Neuronal stem cell (in vitro differentiated cells): ENCODE measurements around the gene OR12D3.
"Not testable (repeated sequence)": the region's sequence is repeated elsewhere in the genome, so short reads cannot be mapped to it uniquely, and the experiment has no call there.

Experiments used
- DNase-seq: peaks from one replicate; pipeline ENCODE4 v3.0.0-alpha.2; 2013; ENCODE audit warnings: low spot score
- H2AFZ ChIP-seq: one replicate; pipeline ENCODE4 v1.6.1; 2013; ENCODE audit warnings: mild to moderate bottlenecking, low read length, inconsistent platforms
- H2AK5ac ChIP-seq: 2 replicates; pipeline ENCODE4 v1.6.1; 2013; ENCODE audit warnings: low read depth, mild to moderate bottlenecking, inconsistent platforms, low read length, moderate library complexity, mixed read lengths
- H2BK120ac ChIP-seq: 2 replicates; pipeline ENCODE4 v1.6.1; 2013; ENCODE audit warnings: low read depth, mild to moderate bottlenecking, inconsistent platforms, low read length, moderate library complexity, mixed read lengths
- H2BK12ac ChIP-seq: one replicate; pipeline ENCODE4 v1.6.1; 2013; ENCODE audit warnings: low read length, inconsistent platforms
- H2BK15ac ChIP-seq: 2 replicates; pipeline ENCODE4 v1.6.1; 2013; ENCODE audit warnings: mild to moderate bottlenecking, low read length, inconsistent platforms, mixed read lengths
- H2BK5ac ChIP-seq: one replicate; pipeline ENCODE4 v1.6.1; 2013; ENCODE audit warnings: inconsistent platforms, mild to moderate bottlenecking, low read length, moderate library complexity
- H3K14ac ChIP-seq: one replicate; pipeline ENCODE4 v1.6.1; 2013; ENCODE audit warnings: low read length, inconsistent platforms
- H3K18ac ChIP-seq: 2 replicates; pipeline ENCODE4 v1.6.1; 2013; ENCODE audit warnings: low read length, inconsistent platforms
- H3K23ac ChIP-seq: 2 replicates; pipeline ENCODE4 v1.6.1; 2013; ENCODE audit warnings: low read depth, mild to moderate bottlenecking, mixed read lengths, low read length, inconsistent platforms; ENCODE audit not compliant: poor library complexity
- H3K27ac ChIP-seq: replicated peaks from 3 replicates; pipeline ENCODE4 v1.5.1; 2013; ENCODE audit warnings: low read length, inconsistent platforms
- H3K27me3 ChIP-seq, 3 experiments: 2 replicates each; pipeline ENCODE4 v1.6.1; 2013; ENCODE audit warnings: low read length in 3 of 3, mild to moderate bottlenecking in 2 of 3, inconsistent platforms in 1 of 3, low read depth in 1 of 3, mixed read lengths in 1 of 3, moderate library complexity in 1 of 3; ENCODE audit not compliant: control insufficient read depth in 3 of 3, insufficient read depth in 3 of 3
- H3K36me3 ChIP-seq, 2 donors: replicated peaks in 1 of 2; 2 replicates each; pipeline ENCODE4 v1.6.1; 2013; ENCODE audit warnings: low read length in 2 of 2; ENCODE audit not compliant: control insufficient read depth in 2 of 2, insufficient read depth in 2 of 2
- H3K4ac ChIP-seq: 2 replicates; pipeline ENCODE4 v1.6.1; 2013; ENCODE audit warnings: inconsistent platforms, mild to moderate bottlenecking, low read length, moderate library complexity
- H3K4me1 ChIP-seq, 2 donors: 1 replicate in 1 of 2; 2 replicates in 1 of 2; pipeline ENCODE4 v1.6.1; 2013; ENCODE audit warnings: low read length in 2 of 2, low read depth in 1 of 2; ENCODE audit not compliant: control insufficient read depth in 2 of 2, insufficient read depth in 1 of 2
- H3K4me2 ChIP-seq: one replicate; pipeline ENCODE4 v1.6.1; 2013; ENCODE audit warnings: mild to moderate bottlenecking, low read length, inconsistent platforms; ENCODE audit not compliant: insufficient read depth, poor library complexity, severe bottlenecking
- H3K4me3 ChIP-seq, 2 donors: 2 replicates each; pipeline ENCODE4 v1.5.1; 2013; ENCODE audit warnings: low read length in 2 of 2, mild to moderate bottlenecking in 2 of 2, inconsistent platforms in 1 of 2, moderate library complexity in 1 of 2
- H3K79me1 ChIP-seq: one replicate; pipeline ENCODE4 v1.6.1; 2013; ENCODE audit warnings: low read depth, mild to moderate bottlenecking, inconsistent platforms, low read length, moderate library complexity
- H3K9ac ChIP-seq: one replicate; pipeline ENCODE4 v1.6.1; 2013; ENCODE audit warnings: mild to moderate bottlenecking, low read depth, low read length, inconsistent platforms; ENCODE audit not compliant: poor library complexity
- H3K9me3 ChIP-seq, 2 donors: replicated peaks in 1 of 2; 2 replicates each; pipeline versions ENCODE3 to v1.6.1; 2013; ENCODE audit warnings: low read length in 2 of 2, mild to moderate bottlenecking in 2 of 2, inconsistent platforms in 1 of 2, low read depth in 1 of 2, mixed read lengths in 1 of 2, moderate library complexity in 1 of 2; ENCODE audit not compliant: control insufficient read depth in 2 of 2, insufficient read depth in 1 of 2
- H4K8ac ChIP-seq: one replicate; pipeline ENCODE4 v1.6.1; 2013; ENCODE audit warnings: low read depth, mild to moderate bottlenecking, inconsistent platforms, low read length, moderate library complexity
- H4K91ac ChIP-seq: one replicate; pipeline ENCODE4 v1.6.1; 2013; ENCODE audit warnings: low read length, low read depth, mild to moderate bottlenecking, inconsistent platforms; ENCODE audit not compliant: poor library complexity
- WGBS, 2 donors: extraction: QIAGEN DNeasy Blood & Tissue Kit; methylation state at CpG; one replicate each; pipeline ENCODE4 v1.1.7; 2013; ENCODE audit warnings: missing lambda C conversion rate in 2 of 2, mixed read lengths in 1 of 2; ENCODE audit not compliant: insufficient read length in 2 of 2, insufficient replicate concordance in 1 of 2; ENCODE audit errors: extremely low coverage in 2 of 2; 5-methylcytosine and 5-hydroxymethylcytosine counted together

OR12D3 gene

DNA sequence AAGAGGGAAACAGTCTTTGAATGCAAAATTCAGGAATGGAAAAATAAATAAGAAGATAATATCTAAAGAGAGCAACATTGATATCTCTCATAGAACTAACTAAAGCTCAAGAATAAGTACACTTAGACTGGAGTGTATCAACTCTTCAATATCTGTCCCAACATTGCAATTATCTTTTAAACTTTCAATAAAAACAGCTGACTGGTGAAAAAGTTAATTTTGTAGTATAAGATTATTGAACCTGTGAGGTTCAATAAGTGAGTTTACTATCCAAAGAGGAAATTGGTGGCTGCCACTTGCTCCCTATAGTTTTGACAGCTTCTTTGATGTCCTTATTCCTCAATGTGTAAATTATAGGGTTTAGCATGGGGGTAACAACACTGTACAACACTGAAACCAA is 20.1 kb downstream of the OR12D3 start:
- H2BK120ac ChIP-seq = no peak overlapping the region

GRCh38 chr6:29349348-29349747 is 25.7 kb downstream of the OR12D3 start:
- not testable (repeated sequence) for H2BK12ac ChIP-seq, H2BK5ac ChIP-seq, H2BK15ac ChIP-seq, H4K91ac ChIP-seq, H3K14ac ChIP-seq, H3K9me3 ChIP-seq, H3K4me3 ChIP-seq, H3K18ac ChIP-seq, H3K36me3 ChIP-seq, H3K4me1 ChIP-seq, H3K9ac ChIP-seq, H3K4me2 ChIP-seq, H3K27me3 ChIP-seq, H2AFZ ChIP-seq, H3K4ac ChIP-seq, H2AK5ac ChIP-seq, H3K79me1 ChIP-seq, H2BK120ac ChIP-seq, DNase-seq, H4K8ac ChIP-seq, H3K23ac ChIP-seq, H3K27ac ChIP-seq
- no CpG with 5 or more reads among the region's 3 CpGs for WGBS, 2 donors

More for the DNA sequence above, 20.1 kb downstream of the OR12D3 start:
- Histone ChIP-seq H2BK5ac (no peak overlapping the region), H3K18ac (no peak overlapping the region), H3K27ac (no peak overlapping the region), H4K8ac (no peak overlapping the region), H3K4me1 (peaks cover 0 to 2% of the 10 kb centered on the region in 2 donors), H3K36me3 (no peaks in the 10 kb centered on the region), H3K4me3 (no peak overlapping the region), H2BK12ac (no peak overlapping the region), H3K14ac (no peak overlapping the region), H3K79me1 (no peaks in the 10 kb centered on the region), H3K4me2 (no peak overlapping the region), H3K27me3 (no peaks in the 10 kb centered on the region), H2AFZ (no peak overlapping the region), H2BK15ac (no peak overlapping the region), H4K91ac (no peak overlapping the region), H3K9ac (no peak overlapping the region), H3K9me3 (no peaks in the 10 kb centered on the region), H3K4ac (no peak overlapping the region), H3K23ac (no peak overlapping the region), H2AK5ac (no peak overlapping the region)
- no peak for DNase-seq

DNA sequence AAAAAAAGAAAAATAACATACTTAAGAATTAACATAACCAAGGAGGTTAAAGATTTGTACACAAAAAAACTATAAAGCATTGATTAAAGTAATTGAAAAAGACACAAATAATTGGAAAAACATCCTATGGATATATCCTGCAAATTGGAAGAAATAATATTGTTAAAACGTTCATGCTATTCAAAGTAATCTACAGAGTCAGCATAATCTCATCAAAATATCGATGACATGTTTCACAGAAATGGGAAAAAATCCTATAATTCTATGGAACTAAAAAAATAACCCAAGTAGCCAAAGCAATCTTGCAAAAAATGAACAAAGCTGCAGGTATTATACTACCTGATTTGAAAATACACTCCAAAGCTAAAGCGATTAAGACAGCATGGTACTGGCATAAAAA is 29.7 kb downstream of the OR12D3 start:
- H3K14ac ChIP-seq = no peak overlapping the region
- no peaks in the 10 kb centered on the region for H3K4me1 ChIP-seq
- no peaks in the 10 kb centered on the region for H3K9me3 ChIP-seq
- H2BK5ac ChIP-seq = no peak overlapping the region
- H4K8ac ChIP-seq = no peak overlapping the region
- no peak for DNase-seq
- H2BK15ac ChIP-seq = no peak overlapping the region
- no peak overlapping the region for H2BK120ac ChIP-seq
- H2BK12ac ChIP-seq = no peak overlapping the region
- WGBS, 2 donors = no CpG with 5 or more reads among the region's 3 CpGs
- H2AFZ ChIP-seq = no peak overlapping the region
- H2AK5ac ChIP-seq = no peak overlapping the region
- H3K27me3 ChIP-seq = no peaks in the 10 kb centered on the region
- H3K4me2 ChIP-seq = no peak overlapping the region
- no peaks in the 10 kb centered on the region for H3K36me3 ChIP-seq
- H4K91ac ChIP-seq = no peak overlapping the region
- H3K27ac ChIP-seq = no peak overlapping the region
- H3K4me3 ChIP-seq = no peak overlapping the region
- no peak overlapping the region for H3K18ac ChIP-seq
- H3K9ac ChIP-seq = no peak overlapping the region
- H3K23ac ChIP-seq = no peak overlapping the region
- no peak overlapping the region for H3K4ac ChIP-seq
- H3K79me1 ChIP-seq = no peaks in the 10 kb centered on the region

- Histone ChIP-seq H4K8ac (no peak overlapping the region), H3K36me3 (no peaks in the 10 kb centered on the region), H3K4me1 (no peaks in the 10 kb centered on the region), H3K79me1 (no peaks in the 10 kb centered on the region), H2AK5ac (no peak overlapping the region), H3K14ac (no peak overlapping the region), H2AFZ (no peak overlapping the region), H3K27me3 (no peaks in the 10 kb centered on the region), H2BK120ac (no peak overlapping the region), H3K4me2 (no peak overlapping the region), H2BK5ac (no peak overlapping the region), H2BK12ac (no peak overlapping the region), H3K9me3 (no peaks in the 10 kb centered on the region), H2BK15ac (no peak overlapping the region), H4K91ac (no peak overlapping the region), H3K4ac (no peak overlapping the region), H3K4me3 (no peak overlapping the region), H3K18ac (no peak overlapping the region), H3K23ac (no peak overlapping the region), H3K9ac (no peak overlapping the region), H3K27ac (no peak overlapping the region)
- WGBS, 2 donors = no CpG with 5 or more reads among the region's 2 CpGs
- DNase-seq = no peak
Measured at GRCh38 chr6:29336269-29336668, 38.8 kb downstream of the OR12D3 start.
